ENCODE data around the gene PEX5L.

Gene PEX5L

DNA sequence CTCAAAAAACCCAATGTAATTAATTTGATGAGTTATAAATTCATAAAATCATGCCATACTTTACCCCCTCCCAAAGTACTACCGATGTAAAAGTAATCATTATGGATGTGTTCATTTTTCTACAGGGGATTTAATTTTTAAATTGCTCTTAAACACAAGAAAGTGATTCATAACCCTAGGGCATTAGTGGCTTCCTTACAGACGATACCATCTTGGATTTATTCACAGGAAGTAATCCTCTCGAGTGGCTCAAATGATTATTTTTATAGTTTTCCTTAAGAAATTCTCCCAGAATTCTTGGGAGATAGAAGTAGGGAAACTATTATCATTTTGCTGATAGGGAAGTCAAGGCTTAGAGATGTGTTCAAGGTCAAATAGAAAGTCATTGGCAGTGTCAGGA lies 80.9 kb downstream of the PEX5L start:
- Histone ChIP-seq H3K9ac (ENCODE audit: low read length) (no peak overlapping the region), H3K4me3 (ENCODE audit: low read depth in 1 of 2, low read length in 2 of 2) (no peak overlapping the region), H3K36me3 (ENCODE audit: insufficient read depth, low read length) (no peaks in the 10 kb centered on the region), H3K27ac (ENCODE audit: low read depth, low read length) (no peak overlapping the region), H3K9me3 (ENCODE audit: low read length) (no peaks in the 10 kb centered on the region), H3K27me3 (ENCODE audit: control insufficient read depth in 1 of 2, insufficient read depth in 2 of 2, low read length in 2 of 2) (no peaks in the 10 kb centered on the region), H3K4me1 (ENCODE audit: insufficient read depth, low read length) (no peaks in the 10 kb centered on the region)

DNA sequence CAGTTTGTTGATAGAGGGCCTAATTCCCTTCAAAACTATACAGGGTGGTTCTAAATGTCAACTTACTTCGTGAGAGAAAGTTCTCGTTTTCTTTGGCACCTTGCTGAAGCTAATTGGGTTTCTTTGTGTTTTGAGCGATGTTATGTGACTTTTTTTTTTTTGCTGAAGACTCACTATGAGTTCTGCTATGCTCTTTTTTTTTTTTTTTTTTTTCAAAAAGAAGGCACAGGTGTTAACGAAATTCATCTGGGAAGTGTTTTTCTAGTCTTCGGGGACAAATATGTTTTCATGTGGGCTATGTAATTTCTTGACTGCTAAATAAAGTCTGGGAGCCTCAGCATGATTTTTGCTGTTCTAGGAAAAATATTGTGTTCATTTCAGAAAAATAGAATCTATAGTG lies 81.5 kb downstream of the PEX5L start:
- Histone ChIP-seq H3K9me3 (ENCODE audit: low read length) (no peaks in the 10 kb centered on the region), H3K27me3 (ENCODE audit: control insufficient read depth in 1 of 2, insufficient read depth in 2 of 2, low read length in 2 of 2) (no peaks in the 10 kb centered on the region), H3K9ac (ENCODE audit: low read length) (no peak overlapping the region), H3K4me1 (ENCODE audit: insufficient read depth, low read length) (no peaks in the 10 kb centered on the region), H3K4me3 (ENCODE audit: low read depth in 1 of 2, low read length in 2 of 2) (no peak overlapping the region), H3K27ac (ENCODE audit: low read depth, low read length) (no peak overlapping the region), H3K36me3 (ENCODE audit: insufficient read depth, low read length) (no peaks in the 10 kb centered on the region)

DNA sequence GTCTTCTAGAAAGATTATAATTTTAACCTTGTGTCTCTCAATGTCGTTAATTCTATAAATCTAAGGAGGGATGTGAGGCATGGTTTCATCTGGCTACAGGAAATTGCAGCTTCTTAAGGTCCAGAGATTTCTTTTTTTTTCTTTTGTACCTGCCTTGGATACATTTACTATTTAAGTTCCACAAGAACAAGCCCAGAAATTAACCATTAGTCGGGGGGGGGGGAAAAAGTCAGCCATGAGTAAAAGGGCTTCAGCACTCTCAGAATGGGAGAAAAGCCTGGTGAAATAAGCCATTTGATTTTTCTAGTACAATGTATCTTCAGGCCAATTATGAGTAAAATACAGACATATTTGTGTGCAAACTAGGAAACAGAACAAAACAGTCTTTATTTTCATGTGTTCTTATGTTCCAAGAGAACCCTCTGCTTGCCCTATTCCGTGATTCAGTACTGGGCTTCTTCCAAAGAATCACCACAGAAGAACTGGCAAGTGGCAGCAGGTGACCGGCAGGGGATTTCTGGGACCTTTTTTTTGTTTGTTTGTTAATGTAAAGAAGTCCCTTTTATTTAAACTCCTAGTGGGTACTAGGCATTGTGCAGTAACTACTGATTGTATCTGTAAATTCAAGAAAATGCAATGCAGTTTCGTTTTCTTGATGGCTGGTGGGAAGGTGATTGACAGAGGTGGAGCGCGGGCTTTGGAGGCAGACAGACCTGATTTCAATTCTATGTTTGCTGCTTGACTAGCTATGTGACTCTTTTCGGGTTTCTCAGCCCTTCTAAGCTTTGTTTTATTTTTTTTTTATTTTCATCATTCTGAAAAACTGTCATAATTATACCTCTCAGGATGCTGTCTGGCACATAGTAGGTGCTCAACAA lies 82.5 kb downstream of the PEX5L start:
- Histone ChIP-seq H3K27ac (ENCODE audit: low read depth, low read length) (no peak overlapping the region), H3K27me3 (ENCODE audit: control insufficient read depth in 1 of 2, insufficient read depth in 2 of 2, low read length in 2 of 2) (no peaks in the 10 kb centered on the region), H3K9ac (ENCODE audit: low read length) (no peak overlapping the region), H3K4me1 (ENCODE audit: insufficient read depth, low read length) (no peaks in the 10 kb centered on the region), H3K36me3 (ENCODE audit: insufficient read depth, low read length) (no peaks in the 10 kb centered on the region), H3K9me3 (ENCODE audit: low read length) (no peaks in the 10 kb centered on the region), H3K4me3 (ENCODE audit: low read depth in 1 of 2, low read length in 2 of 2) (no peak overlapping the region)

DNA sequence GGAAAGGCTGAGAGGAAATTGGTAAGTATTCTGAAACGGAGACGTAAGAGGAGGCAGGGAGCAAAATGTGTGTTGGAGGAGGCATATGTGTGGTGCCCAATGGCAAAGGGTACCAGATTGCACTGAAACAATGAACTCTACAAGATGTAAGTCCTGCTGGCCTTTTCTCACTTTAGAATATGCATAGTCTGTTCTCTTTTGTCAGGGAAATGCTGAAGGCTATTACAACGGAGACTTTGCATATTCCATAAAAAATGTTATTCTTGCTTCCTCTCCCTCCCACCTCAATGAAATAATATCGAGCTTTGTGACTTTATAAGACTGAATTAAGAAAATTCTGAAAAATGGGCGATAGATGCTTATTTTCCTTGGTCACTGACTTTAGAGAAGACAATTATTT lies 85.9 kb downstream of the PEX5L start:
- H3K4me3 ChIP-seq (ENCODE audit: low read depth in 1 of 2, low read length in 2 of 2): no peak overlapping the region
- H3K27ac ChIP-seq (ENCODE audit: low read depth, low read length): no peak overlapping the region
- no peaks in the 10 kb centered on the region for H3K27me3 ChIP-seq (ENCODE audit: control insufficient read depth in 1 of 2, insufficient read depth in 2 of 2, low read length in 2 of 2)
- no peaks in the 10 kb centered on the region for H3K36me3 ChIP-seq (ENCODE audit: insufficient read depth, low read length)
- no peaks in the 10 kb centered on the region for H3K9me3 ChIP-seq (ENCODE audit: low read length)
- H3K4me1 ChIP-seq (ENCODE audit: insufficient read depth, low read length): no peaks in the 10 kb centered on the region
- no peak overlapping the region for H3K9ac ChIP-seq (ENCODE audit: low read length)

DNA sequence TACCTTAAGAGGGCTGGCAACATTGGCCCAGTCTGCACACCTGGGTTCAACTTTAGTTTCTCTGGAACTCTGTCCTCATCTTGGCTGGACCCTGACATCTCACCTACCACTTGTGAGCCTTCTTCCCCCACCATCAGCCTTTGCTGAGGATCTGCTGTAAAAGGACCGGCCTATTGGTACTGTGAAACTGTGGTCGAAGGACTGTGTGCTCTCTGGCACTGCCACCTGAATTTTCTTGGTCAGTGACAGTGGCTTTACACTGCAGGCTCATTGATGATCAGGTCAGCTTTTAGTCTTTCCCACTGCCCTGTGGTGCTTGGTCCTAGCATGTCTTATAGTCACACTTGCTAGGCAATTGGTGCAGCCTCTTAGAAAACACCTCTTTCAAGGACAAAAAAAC lies 86.9 kb downstream of the PEX5L start:
- no peak overlapping the region for H3K27ac ChIP-seq (ENCODE audit: low read depth, low read length)

DNA sequence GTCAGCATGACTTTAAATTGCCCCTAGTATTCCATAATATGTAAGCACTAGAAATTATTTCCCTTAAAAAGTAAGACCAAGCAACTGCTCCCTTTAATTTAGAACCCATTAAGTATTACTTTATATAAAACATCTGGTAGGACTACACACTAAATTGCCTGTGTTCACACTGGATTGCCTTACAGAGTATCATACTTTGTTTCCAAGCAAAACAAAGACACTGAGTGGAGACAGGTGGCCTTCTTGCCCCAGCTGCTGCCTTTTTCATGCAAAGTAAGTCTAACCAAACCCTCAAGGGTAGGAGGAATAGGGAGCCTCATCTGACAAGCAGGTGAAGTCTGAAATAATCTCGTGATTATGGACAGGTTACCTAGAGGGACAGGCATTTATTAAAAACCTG lies 87.3 kb downstream of the PEX5L start:
- no peaks in the 10 kb centered on the region for H3K4me1 ChIP-seq (ENCODE audit: insufficient read depth, low read length)
- H3K27ac ChIP-seq (ENCODE audit: low read depth, low read length): no peak overlapping the region
- H3K9ac ChIP-seq (ENCODE audit: low read length): no peak overlapping the region
- H3K9me3 ChIP-seq (ENCODE audit: low read length): no peaks in the 10 kb centered on the region
- no peaks in the 10 kb centered on the region for H3K27me3 ChIP-seq (ENCODE audit: control insufficient read depth in 1 of 2, insufficient read depth in 2 of 2, low read length in 2 of 2)
- H3K4me3 ChIP-seq (ENCODE audit: low read depth in 1 of 2, low read length in 2 of 2): no peak overlapping the region
- H3K36me3 ChIP-seq (ENCODE audit: insufficient read depth, low read length): no peaks in the 10 kb centered on the region

More for the DNA sequence above, 86.9 kb downstream of the PEX5L start:
- H3K4me1 ChIP-seq (ENCODE audit: insufficient read depth, low read length): no peaks in the 10 kb centered on the region
- no peak overlapping the region for H3K9ac ChIP-seq (ENCODE audit: low read length)
- H3K9me3 ChIP-seq (ENCODE audit: low read length): no peaks in the 10 kb centered on the region
- no peak overlapping the region for H3K4me3 ChIP-seq (ENCODE audit: low read depth in 1 of 2, low read length in 2 of 2)
- H3K27me3 ChIP-seq (ENCODE audit: control insufficient read depth in 1 of 2, insufficient read depth in 2 of 2, low read length in 2 of 2): no peaks in the 10 kb centered on the region
- no peaks in the 10 kb centered on the region for H3K36me3 ChIP-seq (ENCODE audit: insufficient read depth, low read length)

DNA sequence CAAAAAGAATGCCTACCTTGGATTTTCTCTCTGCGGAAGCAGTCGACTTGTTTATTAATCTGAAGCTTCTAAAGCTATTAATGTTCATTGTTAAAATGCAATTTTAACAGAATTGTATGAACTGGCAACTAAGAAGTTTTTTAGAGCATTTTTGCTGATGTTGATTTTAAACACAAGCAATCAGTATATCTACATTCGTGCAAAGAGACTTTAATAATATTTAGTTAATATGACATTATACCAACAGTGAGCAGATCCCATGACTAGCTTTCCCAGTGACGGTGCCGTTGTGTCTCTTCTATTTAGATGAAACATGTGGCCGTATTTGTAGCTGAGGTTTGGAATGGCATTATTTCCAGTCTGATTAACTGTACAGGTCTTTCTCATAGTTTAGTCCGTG lies 88.0 kb downstream of the PEX5L start:
- no peaks in the 10 kb centered on the region for H3K27me3 ChIP-seq (ENCODE audit: control insufficient read depth in 1 of 2, insufficient read depth in 2 of 2, low read length in 2 of 2)
- H3K9ac ChIP-seq (ENCODE audit: low read length): no peak overlapping the region
- H3K4me1 ChIP-seq (ENCODE audit: insufficient read depth, low read length): no peaks in the 10 kb centered on the region
- no peak overlapping the region for H3K4me3 ChIP-seq (ENCODE audit: low read depth in 1 of 2, low read length in 2 of 2)
- H3K27ac ChIP-seq (ENCODE audit: low read depth, low read length): no peak overlapping the region
- H3K9me3 ChIP-seq (ENCODE audit: low read length): no peaks in the 10 kb centered on the region
- no peaks in the 10 kb centered on the region for H3K36me3 ChIP-seq (ENCODE audit: insufficient read depth, low read length)

DNA sequence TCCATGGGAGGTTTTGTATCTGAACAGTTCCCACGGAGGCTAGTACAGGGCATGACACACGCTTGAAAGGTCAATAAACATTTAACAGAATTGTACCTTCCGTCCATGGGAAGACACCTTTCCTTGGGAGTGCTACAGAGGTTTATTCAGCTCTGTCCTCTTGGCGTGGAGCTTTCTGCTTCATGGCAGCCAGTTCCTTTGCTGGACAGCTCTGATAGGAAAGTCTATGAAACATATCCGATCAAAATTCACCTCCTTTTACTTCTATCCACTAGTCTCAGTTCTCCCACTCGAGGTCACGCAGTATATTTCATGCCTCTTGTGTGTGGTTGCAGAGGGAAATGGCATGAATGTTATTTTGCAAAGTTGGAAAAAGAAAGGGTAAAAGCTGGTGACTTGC lies 91.2 kb downstream of the PEX5L start:
- Histone ChIP-seq H3K9me3 (ENCODE audit: low read length) (no peaks in the 10 kb centered on the region), H3K4me3 (ENCODE audit: low read depth in 1 of 2, low read length in 2 of 2) (no peak overlapping the region)

DNA sequence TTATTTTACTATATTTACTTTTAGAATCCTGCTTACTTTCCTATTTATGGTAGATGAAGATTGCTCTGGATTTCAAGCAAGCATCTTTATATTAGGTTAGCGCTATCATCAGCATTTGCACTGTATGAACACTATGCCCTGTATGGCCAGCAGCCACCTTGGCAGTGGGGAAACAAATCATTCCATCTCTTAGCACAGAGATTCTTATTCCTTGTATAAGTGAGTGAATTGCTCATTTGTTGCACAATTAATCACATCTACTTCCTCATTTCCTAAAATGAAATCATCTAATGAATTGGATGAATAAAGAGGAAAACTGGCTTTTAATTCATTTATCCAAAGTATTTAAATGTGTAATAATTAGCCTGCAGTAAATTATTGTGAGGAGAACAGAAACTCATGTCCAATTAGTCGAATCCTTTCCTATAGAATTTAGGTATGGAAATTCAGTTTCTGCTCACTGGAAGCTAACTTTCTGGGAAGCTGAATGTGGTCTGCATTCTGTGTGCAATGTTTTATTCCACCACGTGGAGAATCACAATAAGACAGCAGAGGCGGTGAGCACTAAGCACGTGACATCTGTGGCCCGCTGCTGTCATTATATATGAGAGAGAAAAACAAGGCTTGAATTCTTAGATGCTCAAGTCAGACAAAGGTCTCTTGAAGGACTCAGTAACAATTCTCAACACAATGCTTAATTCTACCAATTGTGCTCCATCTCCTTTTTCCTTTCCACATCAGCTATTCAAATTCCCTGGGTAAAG lies 93.4 kb downstream of the PEX5L start:
- Histone ChIP-seq H3K4me3 (ENCODE audit: low read depth in 1 of 2, low read length in 2 of 2) (no peak overlapping the region), H3K36me3 (ENCODE audit: insufficient read depth, low read length) (no peaks in the 10 kb centered on the region), H3K9me3 (ENCODE audit: low read length) (no peaks in the 10 kb centered on the region), H3K9ac (ENCODE audit: low read length) (no peak overlapping the region), H3K4me1 (ENCODE audit: insufficient read depth, low read length) (no peaks in the 10 kb centered on the region), H3K27ac (ENCODE audit: low read depth, low read length) (no peak overlapping the region), H3K27me3 (ENCODE audit: control insufficient read depth in 1 of 2, insufficient read depth in 2 of 2, low read length in 2 of 2) (no peaks in the 10 kb centered on the region)

More for the DNA sequence above, 91.2 kb downstream of the PEX5L start:
- Histone ChIP-seq H3K4me1 (ENCODE audit: insufficient read depth, low read length) (no peaks in the 10 kb centered on the region), H3K36me3 (ENCODE audit: insufficient read depth, low read length) (no peaks in the 10 kb centered on the region), H3K27me3 (ENCODE audit: control insufficient read depth in 1 of 2, insufficient read depth in 2 of 2, low read length in 2 of 2) (no peaks in the 10 kb centered on the region), H3K9ac (ENCODE audit: low read length) (no peak overlapping the region), H3K27ac (ENCODE audit: low read depth, low read length) (no peak overlapping the region)

DNA sequence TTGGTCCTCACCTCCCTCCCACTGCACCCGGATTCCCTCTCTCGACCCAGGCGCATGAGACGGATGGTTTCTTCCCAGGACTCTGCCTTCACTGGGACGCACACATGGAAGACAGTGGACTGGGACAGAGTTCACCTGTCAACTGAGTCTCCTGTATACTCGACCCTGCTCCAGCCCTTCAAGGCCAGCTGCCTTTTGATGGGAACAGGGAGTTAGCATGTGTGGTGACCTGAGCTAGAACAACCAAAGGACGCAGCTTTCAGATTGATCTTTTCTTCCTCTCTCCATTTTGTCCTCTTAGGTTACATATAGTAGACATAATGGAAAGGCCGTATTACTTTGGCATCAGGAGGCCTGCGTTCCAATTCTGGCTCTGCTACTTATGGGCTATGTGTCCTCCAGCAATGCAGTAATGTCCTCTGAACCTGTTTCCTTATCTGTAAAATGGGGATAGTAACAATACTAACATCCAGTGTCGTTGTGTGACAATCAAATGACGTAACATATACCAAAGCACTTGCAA lies 94.1 kb downstream of the PEX5L start:
- H3K9me3 ChIP-seq (ENCODE audit: low read length): no peaks in the 10 kb centered on the region
- H3K36me3 ChIP-seq (ENCODE audit: insufficient read depth, low read length): no peaks in the 10 kb centered on the region
- no peak overlapping the region for H3K27ac ChIP-seq (ENCODE audit: low read depth, low read length)
- no peaks in the 10 kb centered on the region for H3K27me3 ChIP-seq (ENCODE audit: control insufficient read depth in 1 of 2, insufficient read depth in 2 of 2, low read length in 2 of 2)
- H3K9ac ChIP-seq (ENCODE audit: low read length): no peak overlapping the region
- H3K4me3 ChIP-seq (ENCODE audit: low read depth in 1 of 2, low read length in 2 of 2): no peak overlapping the region
- no peaks in the 10 kb centered on the region for H3K4me1 ChIP-seq (ENCODE audit: insufficient read depth, low read length)

DNA sequence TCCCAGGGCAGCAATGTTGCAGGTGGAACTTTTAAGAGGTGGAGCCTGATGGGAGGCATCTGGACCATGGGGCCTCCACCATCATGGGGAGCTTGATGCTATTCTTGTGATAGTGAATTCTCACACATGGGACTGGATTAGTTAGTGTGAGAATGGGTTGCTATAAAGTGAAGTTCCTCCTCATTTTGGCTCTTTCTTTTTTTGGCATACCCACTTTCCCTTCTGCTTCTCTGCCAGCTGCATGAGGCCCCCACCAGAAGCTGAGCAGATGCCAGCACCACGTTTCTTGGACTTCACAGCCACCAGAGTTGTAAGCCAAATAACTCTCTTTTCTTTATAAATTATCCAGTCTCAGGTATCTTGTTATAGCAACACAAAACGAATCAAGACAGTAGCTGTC lies 101.0 kb downstream of the PEX5L start:
- Histone ChIP-seq H3K9me3 (ENCODE audit: low read length) (no peaks in the 10 kb centered on the region), H3K27ac (ENCODE audit: low read depth, low read length) (no peak overlapping the region), H3K9ac (ENCODE audit: low read length) (no peak overlapping the region), H3K36me3 (ENCODE audit: insufficient read depth, low read length) (no peaks in the 10 kb centered on the region), H3K4me1 (ENCODE audit: insufficient read depth, low read length) (no peaks in the 10 kb centered on the region), H3K4me3 (ENCODE audit: low read depth in 1 of 2, low read length in 2 of 2) (no peak overlapping the region), H3K27me3 (ENCODE audit: control insufficient read depth in 1 of 2, insufficient read depth in 2 of 2, low read length in 2 of 2) (no peaks in the 10 kb centered on the region)
